ENCODE results near the gene EIF4E3.

EIF4E3 gene

DNA sequence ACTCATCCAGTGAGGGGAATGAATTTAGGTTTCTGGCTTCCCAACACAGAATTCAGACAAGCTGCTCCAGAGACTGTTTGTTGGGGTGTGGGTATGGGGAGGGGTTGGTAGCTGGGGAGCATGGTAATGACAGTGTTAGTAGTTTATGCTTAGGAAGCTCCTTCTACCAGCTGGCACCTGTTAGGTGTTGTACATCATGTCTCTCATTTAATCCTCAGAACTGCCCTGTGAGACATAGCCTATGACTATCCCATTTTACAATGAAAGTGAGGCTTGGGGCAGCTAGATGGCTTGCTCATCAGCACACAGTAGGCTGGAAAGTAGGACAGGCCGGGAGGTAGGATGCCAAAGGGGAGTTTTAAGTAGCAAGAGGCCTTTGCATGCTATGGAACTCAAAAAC lies 2.5 kb downstream of the EIF4E3 start:
- no peak for DNase-seq

DNA sequence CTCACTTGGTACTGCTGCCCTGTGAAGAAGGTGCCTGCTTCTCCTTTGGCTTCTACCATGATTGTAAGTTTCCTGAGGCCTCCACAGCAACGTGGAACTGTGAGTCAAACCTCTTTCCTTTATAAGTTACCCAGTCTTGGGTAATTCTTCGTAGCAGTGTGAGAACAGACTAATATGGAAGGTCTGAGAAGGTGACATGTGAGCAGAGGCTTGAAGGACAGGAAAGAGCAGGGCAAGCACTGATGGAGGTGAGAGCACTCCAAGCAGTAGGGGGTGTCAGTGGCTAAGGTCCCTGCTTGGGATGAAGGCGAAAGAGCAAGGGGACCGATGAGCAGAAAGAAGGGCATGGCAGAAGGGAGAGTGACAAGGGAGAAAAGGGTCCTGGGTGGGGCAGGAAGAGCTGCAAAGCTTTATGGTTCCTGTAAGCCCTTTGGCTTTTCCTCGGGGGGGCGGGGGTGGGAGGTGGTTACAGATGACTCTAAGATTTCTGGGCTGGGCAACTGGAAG lies 3.5 kb downstream of the EIF4E3 start:
- DNase-seq = peak in 1 of 2 donors; percentile 8

DNA sequence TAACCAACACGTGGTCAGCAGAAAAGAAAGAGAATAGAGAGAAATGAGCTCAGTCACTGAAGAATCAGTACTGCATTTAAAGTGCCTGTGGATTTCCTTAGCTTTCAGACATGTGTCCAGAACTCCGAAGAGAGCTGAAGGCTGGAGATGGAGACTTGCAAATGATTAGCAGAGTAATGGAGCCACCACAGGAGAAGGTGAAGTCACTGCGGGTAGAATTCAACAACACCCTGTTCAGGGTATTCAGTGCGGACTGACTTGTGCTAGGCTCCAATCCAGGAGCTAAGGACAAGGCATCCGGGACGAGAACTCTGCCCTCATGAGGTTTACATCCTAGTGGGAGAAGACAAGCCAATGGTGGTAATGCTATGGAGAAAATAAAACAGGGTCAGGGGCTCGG lies 4.2 kb downstream of the EIF4E3 start:
- DNase-seq = no peak

DNA sequence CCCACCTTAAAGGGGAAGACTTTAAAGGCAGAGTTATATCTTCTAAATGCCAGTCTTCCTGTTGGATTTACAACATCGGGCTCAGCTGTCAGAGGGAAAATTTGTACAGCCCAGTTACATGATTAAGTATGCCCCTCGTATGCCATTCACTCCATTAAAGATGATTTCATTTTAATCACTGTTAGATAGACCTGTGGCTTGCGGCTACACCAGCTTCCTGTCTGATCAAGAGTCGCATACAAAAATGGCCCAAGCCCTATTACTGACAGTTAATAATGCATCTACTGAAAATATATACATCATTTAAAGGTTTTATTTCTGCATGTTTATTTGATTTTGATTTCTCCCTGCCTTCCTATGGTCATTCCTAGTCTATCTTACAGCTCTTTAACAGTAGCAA lies 7.1 kb downstream of the EIF4E3 start:
- DNase-seq = no peak

DNA sequence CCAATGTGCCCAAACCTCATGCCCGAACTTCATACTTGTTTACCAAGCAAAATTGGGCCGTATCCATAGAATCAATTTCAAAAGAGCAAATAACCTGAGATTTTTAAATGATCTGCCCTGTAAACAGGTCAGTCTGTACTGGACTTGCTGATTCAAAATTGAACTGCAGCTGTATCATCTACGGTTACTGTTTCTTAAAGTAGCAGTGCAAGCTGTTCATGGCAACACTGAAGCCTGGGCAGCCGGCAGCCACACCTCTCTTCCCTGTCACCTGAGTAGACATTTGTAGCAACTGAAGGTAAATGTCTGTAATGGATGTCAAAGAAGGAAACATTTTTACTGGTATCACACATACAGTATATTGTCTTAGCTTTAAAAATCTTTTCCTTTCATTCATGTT lies 10.6 kb downstream of the EIF4E3 start:
- DNase-seq = no peak

DNA sequence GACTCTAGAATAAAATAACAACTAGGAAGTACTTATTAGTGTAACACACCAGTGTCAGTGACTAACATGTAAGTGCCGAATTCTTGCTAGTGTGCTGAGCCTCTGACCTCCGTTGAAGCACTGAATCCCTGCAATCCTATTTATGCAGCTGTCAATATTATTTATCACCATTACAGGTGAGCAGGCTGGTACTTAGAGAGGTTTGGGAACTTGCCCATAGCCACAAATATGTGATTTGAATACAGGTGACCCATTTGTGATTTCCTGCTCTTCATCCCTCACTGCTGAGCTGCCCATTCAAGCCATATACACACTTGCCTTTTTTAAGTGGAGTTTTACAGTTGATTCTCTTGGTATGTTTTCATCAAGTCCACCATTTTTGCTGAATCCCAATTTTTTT lies 12.2 kb downstream of the EIF4E3 start:
- DNase-seq = no peak

DNA sequence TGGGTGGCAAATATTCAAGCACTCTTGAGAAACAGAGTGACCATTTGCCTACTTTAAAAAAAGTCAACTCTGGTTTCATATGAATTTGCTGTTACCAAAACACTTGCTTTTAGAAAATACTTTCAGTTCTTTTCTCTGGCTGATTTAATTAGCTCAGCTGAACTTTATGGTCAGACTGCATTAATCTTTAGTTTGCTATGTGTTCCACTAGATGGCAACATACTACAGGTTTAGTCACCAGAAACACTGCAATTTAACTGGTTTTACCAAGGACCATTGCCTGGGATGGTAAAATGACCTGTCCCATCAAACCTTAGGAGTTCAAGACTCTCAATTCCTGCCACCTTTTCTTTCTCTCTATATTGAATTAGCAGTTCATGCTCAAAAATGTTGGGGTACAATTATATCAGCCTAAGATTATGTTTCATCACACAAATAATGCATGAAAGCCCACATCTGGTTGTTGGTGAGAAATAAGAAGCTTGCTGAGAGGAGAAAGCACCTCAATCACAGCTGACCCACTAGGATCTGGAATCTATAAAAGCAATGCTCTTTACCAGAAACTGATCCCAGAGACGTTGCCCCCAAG lies 14.2 kb downstream of the EIF4E3 start:
- peak; percentile 67 to 68 for DNase-seq

DNA sequence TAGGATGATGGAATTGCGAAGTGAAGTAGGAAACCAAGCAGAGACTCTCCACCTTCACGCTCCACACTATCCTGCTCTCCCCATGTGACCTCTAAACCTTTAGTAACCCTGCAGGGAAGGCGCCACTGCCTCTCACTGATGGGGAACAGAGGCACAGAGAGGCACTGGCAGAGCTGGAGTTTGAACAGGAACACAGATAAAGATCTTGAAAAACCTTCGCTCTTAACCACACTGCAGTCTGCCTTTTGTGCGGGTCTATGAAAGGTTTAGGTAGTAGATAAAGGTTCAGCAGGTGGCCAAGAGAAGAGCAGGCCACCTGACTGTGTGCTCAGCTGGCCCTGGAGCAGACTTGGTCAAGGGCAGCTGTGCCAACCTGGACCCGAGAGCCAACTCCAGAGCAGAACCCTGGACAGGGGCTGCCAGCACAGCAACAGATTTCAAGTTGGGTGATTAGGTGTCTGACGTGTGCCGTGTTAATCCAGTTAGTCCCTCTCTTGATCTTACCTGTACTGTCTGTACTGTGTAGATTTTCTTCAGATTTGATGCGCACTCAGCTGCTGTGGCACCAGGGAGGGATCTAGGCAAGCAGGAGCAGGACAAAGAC lies 15.2 kb downstream of the EIF4E3 start:
- no peak for DNase-seq

DNA sequence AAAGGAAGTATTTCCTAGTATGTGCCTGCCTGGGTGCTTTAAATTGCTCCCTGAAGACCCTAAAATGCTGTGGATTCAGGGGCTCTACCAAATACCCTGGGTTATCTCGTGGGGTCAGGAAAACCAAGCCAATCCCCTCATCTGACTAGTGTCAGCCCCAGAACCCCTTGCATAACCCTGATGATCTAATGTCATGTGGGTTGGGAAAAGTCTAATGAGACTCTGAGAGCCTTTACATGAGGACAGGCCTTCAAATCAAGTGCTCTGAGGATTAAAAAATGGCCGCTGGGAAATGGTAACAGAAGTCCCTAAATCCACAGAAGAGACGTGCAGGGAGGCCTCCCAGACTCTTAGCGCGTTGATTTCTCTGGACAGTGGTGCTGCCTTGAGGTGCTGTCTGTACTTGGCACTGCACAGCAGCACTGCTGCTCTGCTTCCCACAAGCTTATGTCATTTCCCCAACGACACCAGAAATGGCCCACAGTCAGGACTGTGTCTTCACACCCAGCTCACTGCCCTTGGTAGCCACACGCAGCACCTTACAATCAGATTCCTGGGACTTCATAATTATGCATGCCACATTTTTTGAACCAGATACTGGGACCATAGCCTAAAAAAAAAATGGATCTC lies 16.6 kb downstream of the EIF4E3 start:
- DNase-seq = peak; percentile 87 to 91

DNA sequence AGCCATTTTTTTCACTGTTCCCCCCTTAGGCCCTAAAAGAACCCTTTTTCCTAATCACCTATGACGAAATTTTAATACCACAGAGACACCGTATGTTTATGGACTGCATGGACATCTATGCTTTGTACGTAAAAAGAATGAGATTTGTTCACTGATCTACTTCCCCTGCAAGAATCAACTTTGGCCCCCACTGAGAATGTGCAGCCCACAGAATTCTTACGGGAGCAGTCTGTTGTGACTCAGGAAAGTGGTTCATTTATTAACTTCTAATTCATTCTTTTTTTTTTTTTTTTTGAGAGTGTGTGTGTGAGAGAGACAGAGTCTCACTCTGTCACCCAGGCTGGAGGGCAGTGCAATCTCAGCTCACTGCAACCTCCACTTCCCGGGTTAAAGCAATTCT lies 17.6 kb downstream of the EIF4E3 start:
- DNase-seq = peak; percentile 15 to 57

DNA sequence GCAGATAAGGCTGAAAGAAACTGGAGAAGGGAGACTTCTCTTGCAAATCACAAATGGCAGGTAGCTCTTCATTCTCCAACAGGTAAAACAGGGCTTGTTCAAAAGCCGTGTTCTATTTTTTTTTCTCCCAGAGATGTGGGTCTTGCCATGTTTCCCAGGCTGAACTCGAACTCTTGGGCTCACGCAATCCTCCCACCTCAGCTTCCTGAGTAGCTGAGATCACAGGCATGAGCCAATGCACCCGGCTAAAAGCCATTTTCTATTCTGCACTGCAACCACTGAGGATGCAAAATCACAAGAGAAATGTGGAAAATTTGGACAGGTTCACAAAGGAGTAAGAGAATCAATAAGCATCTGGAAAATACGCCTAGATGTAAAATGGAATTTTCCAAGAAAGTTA lies 19.5 kb downstream of the EIF4E3 start:
- DNase-seq = peak; percentile 28 to 61

DNA sequence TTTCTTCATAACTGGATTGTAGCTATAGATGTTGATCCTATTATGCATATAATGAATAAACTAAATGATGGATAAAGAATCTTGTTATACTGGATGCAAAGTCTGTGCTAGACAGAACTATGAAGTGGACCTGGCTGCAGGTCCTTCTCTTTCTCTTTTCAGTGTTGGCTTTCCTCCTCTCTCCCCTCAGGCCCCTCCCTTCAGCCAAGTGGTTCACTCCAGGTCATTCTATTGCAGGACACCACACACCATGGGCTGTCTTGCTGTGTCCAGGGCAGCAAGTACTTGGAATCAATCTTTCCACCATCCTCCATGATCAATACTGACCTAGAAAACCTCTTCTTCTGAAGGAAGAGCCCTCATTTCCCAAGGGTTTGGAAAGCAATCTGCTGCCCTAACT lies 20.3 kb downstream of the EIF4E3 start:
- DNase-seq = no peak

DNA sequence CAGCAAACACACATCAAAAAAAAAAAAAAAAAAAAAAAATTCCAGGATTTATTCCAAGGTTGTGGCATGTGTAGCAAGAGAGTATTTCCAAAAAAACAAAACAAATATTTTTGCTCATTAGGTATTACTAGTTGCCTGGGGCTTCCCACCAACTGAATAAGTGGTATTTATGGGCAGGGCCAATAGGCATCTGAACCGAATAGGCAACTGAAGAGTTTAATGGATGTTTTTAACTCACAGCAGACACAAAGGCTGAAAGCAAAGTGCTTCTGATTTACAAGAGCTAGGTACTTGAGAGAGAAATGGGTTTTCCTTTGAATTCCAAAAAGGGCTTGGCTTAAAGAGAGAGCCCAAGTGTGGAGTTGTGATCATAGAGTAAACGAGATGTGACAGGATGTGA lies 21.4 kb downstream of the EIF4E3 start:
- DNase-seq = no peak

DNA sequence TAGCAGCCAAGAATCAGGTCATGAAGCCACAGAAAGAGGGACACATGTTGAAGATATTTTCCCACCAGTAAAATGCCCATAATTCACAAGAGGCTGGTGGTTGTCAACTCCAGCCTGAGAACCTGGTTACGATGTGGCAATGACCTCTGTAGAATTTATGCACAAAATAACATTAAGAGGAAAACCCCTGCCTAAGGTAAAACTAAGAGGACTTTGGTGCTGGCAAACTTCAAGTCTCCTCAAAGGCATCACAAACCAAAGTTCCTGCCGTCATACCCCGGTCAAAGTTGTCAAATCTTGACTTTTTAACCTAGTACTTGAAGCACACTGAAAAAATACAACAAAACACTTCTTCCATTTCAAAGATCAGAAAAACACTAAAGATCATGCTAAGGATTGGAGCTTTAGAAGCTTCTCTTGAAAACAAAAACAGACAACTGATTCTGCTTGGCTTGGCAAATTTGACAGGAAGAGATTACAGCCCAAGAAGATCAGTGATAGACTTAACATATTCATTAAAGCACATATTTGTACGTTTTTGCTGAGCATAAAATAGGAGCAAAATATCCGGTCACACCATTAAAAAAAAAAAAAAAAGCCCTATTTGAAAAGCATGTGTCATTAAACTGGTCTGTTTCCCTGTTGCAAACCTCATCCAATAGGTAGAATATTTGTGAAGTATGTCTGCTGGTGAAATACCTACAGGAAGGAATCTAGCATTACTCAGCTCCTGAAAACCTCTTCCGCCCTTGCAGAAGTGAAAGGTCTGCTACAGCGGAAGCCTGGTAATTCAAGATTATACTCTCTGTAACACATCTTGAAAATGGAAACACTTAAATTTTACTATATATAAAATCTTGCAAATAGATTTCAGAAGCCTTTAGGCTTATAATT lies 22.8 kb downstream of the EIF4E3 start:
- no peak for DNase-seq

DNA sequence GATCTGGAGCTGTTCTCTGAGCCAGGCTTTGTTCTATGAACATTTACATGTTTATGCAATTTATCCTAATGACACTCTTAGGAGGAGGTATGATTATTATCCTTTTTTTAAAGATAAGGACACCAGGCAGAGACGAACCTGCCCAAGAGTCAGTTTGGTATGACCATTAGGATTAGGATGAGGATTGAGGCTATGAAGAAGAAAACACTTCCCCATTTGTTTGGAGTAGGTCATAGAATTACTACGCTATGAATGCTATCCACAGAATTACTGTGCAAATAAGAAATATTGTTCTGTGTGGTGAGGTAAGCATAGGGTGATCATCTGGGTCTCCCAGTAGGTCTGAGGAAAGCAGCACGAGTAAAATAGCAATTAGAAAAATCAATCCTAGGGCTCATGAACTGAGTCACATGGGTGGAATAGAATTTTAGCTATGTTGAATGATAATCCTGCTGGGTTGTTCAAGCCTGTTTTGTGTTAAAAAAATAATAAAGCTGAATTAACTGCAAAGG lies 23.9 kb downstream of the EIF4E3 start:
- DNase-seq = no peak

DNA sequence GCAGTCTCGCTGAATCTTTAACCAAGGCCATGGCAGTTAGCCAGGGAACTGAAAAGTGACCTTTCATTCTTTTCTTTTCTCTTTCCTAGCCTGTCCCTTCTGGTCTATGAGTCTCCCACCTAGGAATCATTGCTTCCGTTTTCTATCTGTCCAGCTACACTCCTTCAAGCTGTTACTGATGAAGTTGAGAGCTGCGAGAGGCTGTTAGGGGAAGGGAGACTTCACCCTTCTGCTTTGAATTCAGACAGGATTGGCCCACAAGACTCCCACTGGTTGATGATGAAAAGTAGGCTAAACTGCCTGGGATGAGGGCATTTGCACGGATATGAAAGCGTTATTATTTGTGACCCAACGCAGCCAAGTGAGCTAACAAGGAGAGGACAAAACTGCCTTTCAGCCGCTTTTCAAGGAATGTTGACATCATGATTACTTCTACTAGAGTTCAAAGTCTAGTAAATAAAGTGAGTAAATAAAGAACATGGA lies 30.2 kb downstream of the EIF4E3 start:
- DNase-seq = no peak

DNA sequence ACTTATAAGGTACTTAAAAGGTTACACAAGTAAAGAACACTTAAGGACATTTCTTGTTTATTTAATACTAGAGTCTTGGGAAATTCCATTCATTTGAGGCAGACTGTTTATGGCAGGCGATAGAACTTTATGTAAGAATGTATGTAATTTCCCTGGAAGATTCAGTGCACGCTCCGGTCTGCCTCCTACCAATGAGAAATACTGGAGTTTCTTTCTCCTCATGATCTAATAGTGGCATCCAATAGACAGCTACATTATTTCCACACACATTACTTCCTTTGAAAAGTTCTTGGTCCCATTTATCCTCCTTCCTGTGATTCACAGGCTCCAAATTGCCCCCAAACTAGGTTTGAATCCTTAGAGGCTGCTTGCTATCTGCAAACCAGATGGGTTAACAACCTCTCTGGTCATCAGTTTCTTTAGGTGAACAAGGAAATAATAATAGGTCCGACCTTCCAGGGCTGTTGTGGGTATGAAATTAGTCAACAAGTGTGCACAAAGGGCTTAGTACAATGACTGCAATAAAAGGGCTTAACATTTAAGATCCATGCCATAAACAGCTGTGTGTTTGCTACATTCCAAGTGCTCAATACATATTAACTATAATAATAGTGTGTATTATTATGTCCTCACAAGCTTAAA lies 30.7 kb downstream of the EIF4E3 start:
- DNase-seq = peak; percentile 49 to 82

DNA sequence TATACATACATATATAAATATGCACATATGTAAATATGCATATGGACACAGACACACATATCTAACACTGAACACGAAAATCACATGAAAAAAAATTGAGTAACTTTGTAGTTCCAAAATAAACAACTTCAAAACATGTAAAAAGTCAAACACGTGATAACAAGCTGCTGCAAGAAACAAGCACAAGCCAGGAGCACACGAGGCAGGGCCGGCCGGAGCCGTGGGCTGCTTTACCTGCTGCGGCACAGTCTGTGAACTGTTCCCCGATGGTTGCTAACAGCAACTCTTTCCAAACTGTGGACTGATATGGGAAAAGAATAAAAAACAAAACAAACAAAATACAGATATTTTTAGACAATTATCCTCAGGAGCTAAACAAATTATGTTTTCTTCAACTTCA lies 31.6 kb downstream of the EIF4E3 start:
- DNase-seq = no peak

DNA sequence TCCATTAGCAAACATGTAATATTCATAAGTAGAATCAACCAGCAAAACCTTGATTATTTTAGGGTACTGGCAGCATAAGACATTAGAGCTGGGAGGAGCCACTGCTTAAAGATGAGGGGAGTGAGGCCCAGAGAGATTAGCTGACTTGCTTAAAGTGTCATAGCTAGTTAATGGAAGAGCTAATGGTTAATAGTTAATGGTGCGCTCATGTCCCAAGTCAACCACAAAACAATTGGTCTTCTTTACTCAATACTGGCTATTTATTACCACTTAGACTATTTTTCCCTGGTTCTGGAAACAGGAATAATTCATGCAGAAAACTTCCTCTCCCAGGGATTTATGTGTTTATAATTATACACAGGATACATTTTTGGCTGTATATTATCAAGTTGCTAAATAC lies 33.1 kb downstream of the EIF4E3 start:
- DNase-seq = no peak

DNA sequence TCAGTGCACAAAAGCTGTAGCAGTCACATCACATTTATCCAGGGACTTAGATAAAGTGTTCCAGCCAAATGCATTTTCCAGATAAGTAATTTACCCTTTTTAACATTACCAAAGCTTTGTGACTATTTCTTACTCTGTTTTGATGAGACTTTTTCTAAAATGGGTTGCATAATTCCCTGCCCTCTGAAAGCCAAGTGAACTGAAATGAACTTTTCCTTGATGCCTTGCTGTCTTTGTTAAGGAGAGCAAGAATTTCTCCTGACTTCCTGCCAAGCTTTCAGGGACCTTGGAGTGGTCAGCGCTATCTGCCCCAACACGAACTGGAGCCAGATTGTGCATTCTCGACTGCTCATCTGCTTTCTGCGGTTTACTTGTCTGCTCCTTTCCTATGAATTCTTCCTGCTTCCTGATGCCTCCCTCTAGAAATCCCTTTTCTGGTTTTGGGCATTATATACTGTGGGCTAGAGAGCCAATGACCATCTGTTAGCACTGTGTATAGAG lies 34.8 kb downstream of the EIF4E3 start:
- DNase-seq = no peak

DNA sequence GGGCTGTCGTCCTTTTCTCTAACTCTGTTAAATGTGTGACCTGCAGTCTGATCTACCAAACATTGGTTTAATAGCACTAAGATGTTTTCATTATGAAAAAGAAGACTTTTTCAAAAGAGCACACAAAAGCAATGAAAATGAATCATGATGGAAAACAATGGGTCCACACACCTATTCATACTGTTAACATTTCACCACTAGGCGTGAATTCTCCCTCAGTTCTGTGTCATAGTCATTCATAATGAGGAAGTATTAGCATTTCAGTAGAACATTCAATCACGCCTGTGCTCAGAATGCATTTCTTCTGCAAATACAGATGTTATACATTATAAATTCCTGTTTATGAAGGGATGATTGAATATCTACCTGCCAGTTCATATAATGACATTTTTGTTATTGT lies 35.9 kb downstream of the EIF4E3 start:
- DNase-seq = peak; percentile 39 to 40

DNA sequence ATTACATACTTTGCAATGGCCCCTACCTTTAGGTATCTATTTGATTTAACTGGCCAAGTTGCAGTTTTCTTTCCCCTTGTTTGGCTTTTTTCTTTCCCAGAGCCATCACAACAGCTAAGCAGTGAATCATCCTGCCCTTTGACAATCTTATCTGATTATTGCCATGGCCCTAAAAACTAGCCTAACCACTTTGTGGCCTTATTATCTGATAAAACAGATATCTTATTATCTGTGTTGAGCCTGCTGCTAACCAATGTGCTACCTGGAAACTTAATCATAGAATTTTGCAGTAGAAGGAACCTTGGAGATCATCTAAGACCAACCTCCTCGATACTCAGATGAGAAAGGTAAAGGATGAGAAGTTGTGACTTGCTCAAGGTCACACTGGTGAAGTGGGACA lies 37.1 kb downstream of the EIF4E3 start:
- DNase-seq = no peak
